ENCODE results near the gene SRCAP. TPM values are rescaled to one million over a fixed set of nuclear protein-coding genes. Genes with fewer than 3 reads are reported as not detected.
"Not testable (repeated sequence)": the region's sequence is repeated elsewhere in the genome, so short reads cannot be mapped to it uniquely, and the experiment has no call there.

Gene SRCAP
- total RNA-seq, 4 donors from 2014 or later = 32.9 to 57.7 (median 50.7) TPM

- H3K4me3 ChIP-seq (replicated peaks in 1 of 3) = peak overlapping the region; percentile 100
- no peak for TF ChIP-seq CTCF (IDR thresholded peaks at IDR 0.05)
- TF ChIP-seq POLR2A (IDR thresholded peaks at IDR 0.05) = peak in 1 of 2 donors; percentile 88
- intact Hi-C loops (cut with DNase I) = loop anchor here (5.0 kb wide), 2 partner anchors 36 to 116 kb away; no protein-coding TSS in a partner anchor
- DNase-seq = peak; percentile 98 to 99
- peaks cover 17 to 20% of the 10 kb centered on the region in 2 donors for H3K4me1 ChIP-seq
- no peaks in the 10 kb centered on the region for H3K9me3 ChIP-seq
- H3K27ac ChIP-seq = peak overlapping the region; percentile 99
- peaks cover 15 to 27% of the 10 kb centered on the region in 2 donors for H3K36me3 ChIP-seq
- WGBS, 2 donors = 0% methylated on average over 3 to 11 of the region's 76 CpGs
- no peaks in the 10 kb centered on the region for H3K27me3 ChIP-seq
Observed at GRCh38 chr16:30698139-30698815, 694 bp upstream of the SRCAP start.

GRCh38 chr16:30699615-30700099, 686 bp downstream of the SRCAP start:
- H3K27ac ChIP-seq = peak overlapping the region in 2 of 3 donors; percentile 99
- WGBS, 2 donors = 45 to 56% methylated on average over 8 of the region's 8 CpGs
- peaks cover 14 to 20% of the 10 kb centered on the region in 2 donors for H3K4me1 ChIP-seq
- intact Hi-C loops (cut with DNase I) = loop anchor here (5.0 kb wide), 2 partner anchors 37 to 117 kb away; no protein-coding TSS in a partner anchor
- H3K27me3 ChIP-seq = no peaks in the 10 kb centered on the region
- H3K36me3 ChIP-seq = peaks cover 29 to 41% of the 10 kb centered on the region in 2 donors
- DNase-seq = no peak
- peak overlapping the region in 1 of 3 donors; percentile 100 for H3K4me3 ChIP-seq (replicated peaks in 1 of 3)
- no peaks in the 10 kb centered on the region for H3K9me3 ChIP-seq
- TF ChIP-seq POLR2A (IDR thresholded peaks at IDR 0.05) = no peak
- no peak for TF ChIP-seq CTCF (IDR thresholded peaks at IDR 0.05)

- Histone ChIP-seq H3K9me3 (no peaks in the 10 kb centered on the region), H3K4me3 (replicated peaks in 1 of 3) (no peak overlapping the region), H3K27ac (no peak overlapping the region), H3K36me3 (peaks cover 37 to 49% of the 10 kb centered on the region in 2 donors), H3K4me1 (peaks cover 14 to 20% of the 10 kb centered on the region in 2 donors), H3K27me3 (no peaks in the 10 kb centered on the region)
- WGBS, 2 donors = 59 to 81% methylated on average over 9 of the region's 9 CpGs
- TF ChIP-seq CTCF (IDR thresholded peaks at IDR 0.05) (no peak), POLR2A (IDR thresholded peaks at IDR 0.05) (no peak)
- DNase-seq = no peak
- intact Hi-C loops (cut with DNase I) = no loop called here
Observed at GRCh38 chr16:30700491-30700890, 1.5 kb downstream of the SRCAP start.

- peaks cover 42 to 54% of the 10 kb centered on the region in 2 donors for H3K36me3 ChIP-seq
- H3K4me1 ChIP-seq = peaks cover 14 to 20% of the 10 kb centered on the region in 2 donors
- TF ChIP-seq CTCF (IDR thresholded peaks at IDR 0.05) (no peak), POLR2A (IDR thresholded peaks at IDR 0.05) (no peak)
- 87 to 91% methylated on average over 5 of the region's 5 CpGs for WGBS, 2 donors
- H3K27ac ChIP-seq = no peak overlapping the region
- no peaks in the 10 kb centered on the region for H3K27me3 ChIP-seq
- intact Hi-C loops (cut with DNase I) = no loop called here
- H3K9me3 ChIP-seq = no peaks in the 10 kb centered on the region
- DNase-seq = no peak
- H3K4me3 ChIP-seq (replicated peaks in 1 of 3) = no peak overlapping the region
Observed at GRCh38 chr16:30700971-30701370, 2.0 kb downstream of the SRCAP start.

- Histone ChIP-seq H3K36me3 (peaks cover 63 to 75% of the 10 kb centered on the region in 2 donors), H3K4me1 (peaks cover 9 to 15% of the 10 kb centered on the region in 2 donors)
- H3K9me3 ChIP-seq; DNase-seq; H3K4me3 ChIP-seq (replicated peaks in 1 of 3); intact Hi-C loops (cut with DNase I); H3K27me3 ChIP-seq; H3K27ac ChIP-seq: not testable (repeated sequence)
- 93 to 97% methylated on average over 12 of the region's 12 CpGs for WGBS, 2 donors
Observed at GRCh38 chr16:30703071-30703470, 4.1 kb downstream of the SRCAP start.
